Endothelial cell of umbilical vein (primary cell): ENCODE data around the gene BRF1. TPM values are rescaled to one million over a fixed set of nuclear protein-coding genes. Genes with fewer than 3 reads are reported as not detected.
"Not testable (repeated sequence)": the region's sequence is repeated elsewhere in the genome, so short reads cannot be mapped to it uniquely, and the experiment has no call there.

ENCODE experiments used
- BruUV-seq: library from RNA; stranded (reverse); fragments of 400-500 nt; replicated peaks from 2 replicates; lab custom pipeline; 2021; lab: Mats Ljungman, UMichigan
- CTCF ChIA-PET: fragments of 300-600, 350-600 bp; sonication (Branson Sonifier 250); formaldehyde crosslinking; loops from one replicate; lab custom pipeline; 2021; ENCODE audit warnings: antibody characterized with exemption, inconsistent platforms; lab: Charles Lee
- POLR2A ChIA-PET: fragments of 300-600, 350-600 bp; sonication (Branson Sonifier 250); formaldehyde crosslinking; loops from one replicate; lab custom pipeline; 2021; ENCODE audit warnings: antibody characterized with exemption, inconsistent platforms; lab: Charles Lee
- DNase-seq: peaks from one replicate; pipeline ENCODE4 v3.0.0-alpha.2; 2011; ENCODE audit warnings: low read depth, low spot score
- FAIRE-seq: peaks from 2 replicates; lab custom pipeline; 2011; peaks lifted over from hg19 to GRCh38; lab: Jason Lieb, UNC
- H2AFZ ChIP-seq: 2 replicates; pipeline ENCODE4 v1.6.0; 2012; ENCODE audit warnings: low read depth, low read length, control low read depth, inconsistent platforms
- H3K27ac ChIP-seq: 2 replicates; pipeline ENCODE4 v1.5.1; 2011; ENCODE audit warnings: low read depth, mild to moderate bottlenecking, control low read depth, low read length, moderate library complexity; ENCODE audit not compliant: insufficient read depth
- H3K27me3 ChIP-seq, 2 experiments: 2 replicates each; pipeline versions ENCODE4 v1.6.0 to v1.6.1; 2011; ENCODE audit warnings: low read length in 2 of 2, mixed read lengths in 1 of 2; ENCODE audit not compliant: control insufficient read depth in 2 of 2, insufficient read depth in 2 of 2
- H3K36me3 ChIP-seq, 2 experiments: 2 replicates in 1 of 2; 3 replicates in 1 of 2; pipeline ENCODE4 v1.5.1; 2011; ENCODE audit warnings: low read length in 2 of 2, mild to moderate bottlenecking in 1 of 2, moderate library complexity in 1 of 2; ENCODE audit not compliant: control insufficient read depth in 2 of 2, insufficient read depth in 2 of 2; ENCODE audit errors: extremely low read depth in 1 of 2
- H3K4me1 ChIP-seq: 3 replicates; pipeline ENCODE4 v1.5.1; 2011; ENCODE audit warnings: mild to moderate bottlenecking, low read length; ENCODE audit not compliant: control insufficient read depth, insufficient read depth; ENCODE audit errors: extremely low read depth
- H3K4me2 ChIP-seq: 2 replicates; pipeline ENCODE4 v1.6.1; 2011; ENCODE audit warnings: low read length, control low read depth, mixed read lengths; ENCODE audit not compliant: insufficient read depth
- H3K4me3 ChIP-seq, 3 experiments: fragments of 200-600 bp in 1 of 3; sonication (generic), shearing (Covaris generic) in 1 of 3; replicated peaks in 1 of 3; 2 replicates each; pipeline ENCODE4 v1.5.1; 2011 to 2016; ENCODE audit warnings: control low read depth in 3 of 3, low read length in 3 of 3, mild to moderate bottlenecking in 2 of 3, inconsistent platforms in 1 of 3, low read depth in 1 of 3, moderate library complexity in 1 of 3; ENCODE audit not compliant: insufficient read depth in 1 of 3
- H3K79me2 ChIP-seq: 2 replicates; pipeline ENCODE4 v1.6.0; 2012; ENCODE audit warnings: low read length, inconsistent platforms; ENCODE audit not compliant: control insufficient read depth, insufficient read depth
- H3K9ac ChIP-seq: replicated peaks from 2 replicates; pipeline ENCODE3; 2011; ENCODE audit warnings: low read length, control low read depth; ENCODE audit not compliant: insufficient read depth; ENCODE audit errors: extremely low read depth
- H3K9me1 ChIP-seq: replicated peaks from 3 replicates; pipeline ENCODE4 v1.6.0; 2011; ENCODE audit warnings: mild to moderate bottlenecking, low read length; ENCODE audit not compliant: control insufficient read depth, insufficient read depth; ENCODE audit errors: extremely low read depth
- H3K9me3 ChIP-seq: replicated peaks from 2 replicates; pipeline ENCODE4 v1.5.1; 2012; ENCODE audit warnings: low read length, inconsistent platforms; ENCODE audit not compliant: control insufficient read depth, insufficient read depth
- H4K20me1 ChIP-seq: replicated peaks from 2 replicates; pipeline ENCODE3; 2011; ENCODE audit warnings: mild to moderate bottlenecking, low read length; ENCODE audit not compliant: control insufficient read depth, insufficient read depth; ENCODE audit errors: extremely low read depth
- CTCF ChIP-seq, 2 donors: IDR thresholded peaks; 1 replicate in 1 of 2; 2 replicates in 1 of 2; pipeline ENCODE4 v1.5.1; 2011; ENCODE audit warnings: low read length in 2 of 2, mild to moderate bottlenecking in 2 of 2, moderate library complexity in 2 of 2, control low read depth in 1 of 2, inconsistent platforms in 1 of 2, low read depth in 1 of 2; ENCODE audit not compliant: insufficient read depth in 1 of 2; ENCODE audit errors: extremely low read depth in 1 of 2
- EZH2 ChIP-seq: IDR thresholded peaks from 2 replicates; pipeline ENCODE4 v1.6.1; 2012; ENCODE audit warnings: borderline replicate concordance, low read depth, mild to moderate bottlenecking, moderate library complexity, low read length, inconsistent platforms; ENCODE audit not compliant: severe bottlenecking
- FOS ChIP-seq: IDR thresholded peaks from 2 replicates; pipeline ENCODE4 v1.6.1; 2011; ENCODE audit warnings: mild to moderate bottlenecking, low read length, moderate library complexity, borderline replicate concordance; ENCODE audit not compliant: insufficient read depth
- GATA2 ChIP-seq: IDR thresholded peaks from 2 replicates; pipeline ENCODE4 v1.7.0; 2011; ENCODE audit warnings: low read depth, mild to moderate bottlenecking, moderate library complexity, mixed read lengths, low read length; ENCODE audit not compliant: insufficient read length, insufficient read depth
- JUN ChIP-seq: IDR thresholded peaks from 2 replicates; pipeline ENCODE4 v1.6.1; 2011; ENCODE audit warnings: borderline replicate concordance, low read depth; ENCODE audit not compliant: insufficient read length, insufficient read depth
- MAX ChIP-seq: IDR thresholded peaks from 2 replicates; pipeline ENCODE4 v1.6.1; 2011; ENCODE audit not compliant: insufficient read depth, insufficient read length
- MYC ChIP-seq: IDR thresholded peaks from one replicate; pipeline ENCODE4 v1.6.1; 2011; ENCODE audit warnings: mild to moderate bottlenecking, low read depth, low read length
- POLR2A ChIP-seq: IDR thresholded peaks from 2 replicates; pipeline ENCODE4 v1.6.1; 2012; ENCODE audit warnings: low read depth, mild to moderate bottlenecking, control low read depth, low read length
- POLR2AphosphoS5 ChIP-seq: IDR thresholded peaks from 2 replicates; pipeline ENCODE4 v1.6.1; 2012; ENCODE audit warnings: low read depth, mild to moderate bottlenecking, control low read depth, low read length, moderate library complexity; ENCODE audit not compliant: insufficient read depth
- dilution Hi-C: fragments of 300-500 bp; cut with MboI; formaldehyde crosslinking; loops from one replicate; pipeline ENCODE4 v1.15.0; 2019; ENCODE audit warnings: low sequenced_read_pairs; ENCODE audit not compliant: extremely low pct_ligation_motif_present
- intact Hi-C: fragments of 100-400 bp; cut with micrococcal nuclease; formaldehyde crosslinking; loops from one replicate; pipeline ENCODE4 v1.10.0; 2022
- polyA plus RNA-seq, 4 experiments: library from polyadenylated mRNA; depleted of rRNA in 3 of 4; stranded (reverse) in 3 of 4; unstranded in 1 of 4; fragments of >200 nt; gene quantifications; 2 replicates each; pipeline versions ENCODE4 v1.2.1 to v1.2.3, GENCODE V29; 2011 to 2012; ENCODE audit warnings: missing spikeins in 1 of 4
- total RNA-seq: library from RNA; stranded (reverse); gene quantifications from 2 replicates; pipeline ENCODE4 v1.2.3, GENCODE V29; 2021

The BRF1 gene
- total and polyA plus RNA-seq, 2 donors (not counting 3 experiments of a cell fraction or from before 2014, with no cell fraction given), result 19.0 to 47.2 TPM

GRCh38 chr14:105327695-105328045, 26.9 kb upstream of the BRF1 start:
- dilution Hi-C loops, H3K27me3 ChIP-seq, DNase-seq, POLR2A ChIA-PET, CTCF ChIA-PET, H3K4me2 ChIP-seq, intact Hi-C loops, FAIRE-seq, H3K27ac ChIP-seq, H3K9me1 ChIP-seq, H2AFZ ChIP-seq, H3K36me3 ChIP-seq, H3K4me3 ChIP-seq, H3K9me3 ChIP-seq, H3K9ac ChIP-seq, BruUV-seq, H4K20me1 ChIP-seq: not testable (repeated sequence)
- H3K79me2 ChIP-seq, result peaks cover 21% of the 10 kb centered on the region
- peaks cover 11% of the 10 kb centered on the region for H3K4me1 ChIP-seq

DNA sequence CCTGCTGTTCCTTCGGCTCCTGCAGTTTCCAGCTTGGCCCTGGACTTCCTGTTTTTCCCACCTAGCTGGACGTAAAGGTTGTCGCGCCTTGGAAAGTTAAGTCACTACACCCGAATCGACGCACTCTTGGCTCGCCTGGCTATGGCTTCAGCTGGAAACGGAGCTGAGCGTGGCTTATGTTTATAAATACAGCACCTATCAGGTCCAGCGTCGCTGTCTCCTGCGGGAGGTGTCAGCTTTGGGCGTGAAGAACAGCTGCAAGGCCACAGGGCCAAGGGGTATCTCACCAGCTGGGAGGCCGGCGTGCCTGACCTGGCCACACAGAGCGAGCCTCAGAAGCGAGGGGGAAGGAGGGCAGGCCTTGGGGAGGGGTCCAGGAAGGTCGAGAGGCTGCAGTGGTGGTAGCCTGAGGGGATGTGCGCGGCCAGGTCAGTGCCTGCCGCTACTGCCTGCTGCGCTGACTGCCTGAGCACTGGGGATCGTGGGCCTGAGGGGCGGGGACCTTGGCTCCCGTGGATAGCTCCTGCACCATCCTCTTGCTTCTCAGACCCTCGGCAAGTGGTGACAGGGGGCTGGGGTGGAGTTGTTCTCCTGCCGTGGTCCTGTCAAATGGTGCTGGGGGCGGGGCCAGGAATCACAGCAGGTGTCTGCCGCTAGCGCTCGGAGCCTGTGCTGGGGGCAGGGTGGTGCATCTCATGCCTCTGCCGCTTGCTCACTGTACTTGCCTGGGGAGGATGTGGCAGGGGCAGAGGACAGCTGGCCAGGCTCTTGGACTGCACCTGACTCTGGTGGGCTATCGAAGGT, 26.3 kb upstream of the BRF1 start:
- no peak overlapping the region for H3K4me3 ChIP-seq
- intact Hi-C loops, result no loop called here
- no peak overlapping the region for H3K4me2 ChIP-seq
- no peak overlapping the region for H3K27ac ChIP-seq
- no TSS peak for BruUV-seq
- H3K27me3 ChIP-seq, result no peaks in the 10 kb centered on the region
- FAIRE-seq (no peak), DNase-seq (no peak)
- H3K9me1 ChIP-seq, result no peaks in the 10 kb centered on the region
- TF ChIP-seq GATA2, result no peak
- TF ChIP-seq POLR2AphosphoS5, result no peak
- TF ChIP-seq MAX, result no peak
- TF ChIP-seq FOS, result no peak
- TF ChIP-seq MYC, result no peak
- TF ChIP-seq JUN, result no peak
- TF ChIP-seq EZH2, result no peak
- no peak for TF ChIP-seq CTCF (IDR thresholded peaks at IDR 0.05; ENCODE audit: extremely low read depth in 1 of 2, insufficient read depth in 1 of 2, low read depth in 1 of 2, low read length in 2 of 2)
- no peak for TF ChIP-seq POLR2A
- H2AFZ ChIP-seq, result no peak overlapping the region
- dilution Hi-C loops, result no loop called here
- H3K36me3 ChIP-seq, result no peaks in the 10 kb centered on the region
- peaks cover 11% of the 10 kb centered on the region for H3K4me1 ChIP-seq
- CTCF ChIA-PET, result no interaction called here
- H4K20me1 ChIP-seq, result no peaks in the 10 kb centered on the region
- no peak overlapping the region for H3K9ac ChIP-seq
- POLR2A ChIA-PET, result no interaction called here
- peaks cover 18% of the 10 kb centered on the region for H3K79me2 ChIP-seq
- H3K9me3 ChIP-seq, result no peaks in the 10 kb centered on the region
